ENCODE measurements around the gene DNTT. TPM values are rescaled to one million over a fixed set of nuclear protein-coding genes. Genes with fewer than 3 reads are reported as not detected.

DNTT gene
- total RNA-seq, 1 donor from 2014 or later = not detected

DNA sequence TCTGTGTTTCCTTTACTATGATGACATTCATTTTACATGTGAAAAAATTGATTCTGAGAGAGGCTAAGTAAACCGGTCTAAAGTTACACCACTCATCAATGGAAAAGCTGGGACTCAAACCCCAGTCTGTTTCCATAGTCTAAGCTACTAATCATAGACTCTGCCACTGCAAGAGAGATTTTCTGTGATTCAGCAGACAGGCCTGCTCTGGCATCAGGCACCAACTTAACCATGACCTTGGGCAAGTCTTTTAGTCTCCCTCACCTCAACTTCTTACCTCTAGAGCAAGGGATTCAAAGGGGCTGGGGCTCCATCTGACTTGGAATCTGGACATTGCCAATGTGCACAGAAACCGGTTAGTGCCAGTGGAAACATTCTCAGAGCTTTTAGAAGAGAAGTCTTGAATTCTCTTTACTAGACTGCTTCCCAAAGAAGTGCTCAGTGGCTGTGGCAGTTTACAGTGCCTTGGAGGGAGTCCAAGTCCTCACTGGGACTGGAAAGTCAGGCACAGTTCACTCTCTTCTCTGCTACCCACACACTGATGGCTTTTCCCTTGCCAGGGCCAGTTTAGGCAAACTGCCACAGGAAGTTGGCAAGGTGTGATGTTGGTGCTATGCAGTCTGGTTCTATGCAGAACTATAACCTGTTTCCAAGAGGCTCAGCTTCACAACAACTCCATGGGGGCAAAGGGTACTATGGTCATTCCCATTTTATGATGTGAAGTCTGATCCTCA lies 28.4 kb upstream of the DNTT start:
- no peak for FAIRE-seq

DNA sequence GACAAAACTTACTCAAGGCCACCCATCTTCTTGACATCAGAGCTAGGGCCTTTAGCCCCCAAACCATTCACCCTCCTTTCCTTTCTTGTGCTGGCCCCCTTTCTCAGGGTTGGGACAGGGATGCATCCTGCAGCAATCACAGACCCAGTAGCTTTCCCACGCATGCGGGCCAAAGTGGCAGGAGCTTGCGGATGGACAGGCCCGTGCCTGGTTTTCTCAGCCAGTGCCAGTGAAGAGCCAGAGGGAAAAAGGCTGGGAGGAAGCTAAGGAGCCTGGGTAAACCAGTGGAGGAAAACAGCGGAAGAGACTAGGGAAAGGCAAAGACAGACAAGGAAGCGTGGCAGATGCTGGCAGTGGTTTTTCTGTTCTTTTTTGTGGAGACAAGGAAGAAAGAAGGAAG lies 27.8 kb upstream of the DNTT start:
- no peak for FAIRE-seq

More for the DNA sequence above, 28.4 kb upstream of the DNTT start:
- no peak for DNase-seq (ENCODE audit: low spot score in 2 of 2)

DNA sequence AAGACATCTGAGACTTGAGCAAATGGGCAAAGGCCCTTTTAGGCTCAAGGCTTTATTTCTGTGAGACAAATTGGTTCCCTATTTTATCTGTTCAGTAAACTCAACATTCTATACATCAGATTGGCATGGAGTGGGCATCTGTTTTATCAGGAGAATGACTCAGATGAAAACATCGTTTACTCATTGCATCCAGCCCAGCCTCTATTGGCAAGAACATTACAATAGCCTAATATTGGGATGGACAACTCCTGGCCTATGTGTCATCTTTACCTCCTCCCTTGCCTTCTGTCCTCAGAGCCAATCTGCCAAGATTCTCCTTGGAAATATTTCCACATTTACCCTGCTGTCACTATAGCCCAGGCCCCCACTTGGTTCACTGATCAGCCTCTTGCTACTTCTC lies 27.4 kb upstream of the DNTT start:
- DNase-seq (ENCODE audit: low spot score in 2 of 2) = no peak
- no peak for FAIRE-seq

More for the DNA sequence above, 27.8 kb upstream of the DNTT start:
- DNase-seq (ENCODE audit: low spot score in 2 of 2) = no peak

- no peak for DNase-seq (ENCODE audit: low spot score in 2 of 2)
- no peak for FAIRE-seq
Measured at GRCh38 chr10:96279191-96279641, 25.0 kb upstream of the DNTT start.

DNA sequence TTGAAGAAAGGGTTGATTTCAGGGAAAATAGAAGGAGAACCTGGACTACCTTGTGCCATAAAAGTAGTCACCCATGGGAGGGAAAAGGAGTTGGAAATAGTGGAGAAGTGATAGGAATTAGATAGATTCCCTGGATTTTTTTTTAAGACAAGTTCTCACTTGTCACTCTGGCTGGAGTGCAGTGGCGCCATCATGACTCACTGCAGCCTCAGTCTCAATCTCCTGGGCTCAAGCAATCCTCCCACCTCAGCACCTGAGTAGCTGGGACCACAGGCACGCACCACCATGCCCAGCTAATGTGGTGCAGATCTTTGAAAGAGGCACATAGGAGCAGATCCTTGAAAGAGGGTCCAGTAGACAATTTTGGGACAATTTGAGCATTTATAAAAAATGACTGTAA lies 23.4 kb upstream of the DNTT start:
- no peak for FAIRE-seq
- DNase-seq (ENCODE audit: low spot score in 2 of 2) = no peak

DNA sequence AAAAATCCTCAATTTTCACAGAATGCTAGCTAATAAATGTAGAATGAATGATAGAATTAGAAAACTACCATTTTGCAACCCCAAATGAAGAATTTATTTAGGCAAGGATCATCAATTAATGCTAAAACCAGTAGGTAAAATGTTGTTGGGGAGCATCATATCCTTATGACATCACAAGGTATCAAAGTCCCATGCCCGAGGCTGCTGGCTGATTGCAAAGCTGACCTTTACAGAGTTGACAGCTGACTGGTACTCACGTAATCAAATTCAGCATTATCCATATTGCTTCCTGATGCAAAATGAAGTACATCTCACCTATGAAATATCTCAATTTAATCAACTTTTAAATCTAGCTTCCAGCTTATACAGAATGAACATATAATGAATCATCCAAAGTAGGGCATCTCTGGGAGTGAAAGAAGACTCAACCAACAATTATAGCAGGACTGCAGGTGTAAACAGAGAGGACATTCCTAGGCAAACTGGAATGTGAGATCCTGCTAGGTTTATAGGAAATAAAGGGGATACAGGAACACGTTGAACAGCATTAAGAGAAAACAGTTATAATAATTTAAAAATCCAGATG lies 22.7 kb upstream of the DNTT start:
- DNase-seq (ENCODE audit: low spot score in 2 of 2) (no peak), FAIRE-seq (no peak)

GRCh38 chr10:96283351-96283750 lies 20.9 kb upstream of the DNTT start:
- FAIRE-seq (no peak), DNase-seq (ENCODE audit: low spot score in 2 of 2) (no peak)

DNA sequence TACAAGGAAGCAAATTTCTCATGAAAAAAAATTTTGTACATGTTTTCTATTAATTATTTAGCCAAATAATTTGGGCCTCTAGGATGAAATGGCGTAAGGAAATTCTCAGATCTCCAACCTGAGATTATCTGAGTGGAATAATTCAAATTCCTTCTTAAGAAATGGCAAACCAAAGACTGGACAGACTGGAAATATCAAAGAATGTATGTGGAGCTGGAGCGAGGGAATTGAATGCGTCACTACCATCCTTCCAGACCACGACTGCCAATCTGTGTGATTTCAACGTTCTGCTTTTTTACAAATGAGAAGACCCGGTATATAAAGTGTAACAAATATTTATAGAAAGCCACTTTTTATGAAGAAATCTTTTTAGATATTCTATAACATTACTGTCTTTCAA lies 20.5 kb upstream of the DNTT start:
- DNase-seq (ENCODE audit: low spot score in 2 of 2) = no peak
- FAIRE-seq = no peak

DNA sequence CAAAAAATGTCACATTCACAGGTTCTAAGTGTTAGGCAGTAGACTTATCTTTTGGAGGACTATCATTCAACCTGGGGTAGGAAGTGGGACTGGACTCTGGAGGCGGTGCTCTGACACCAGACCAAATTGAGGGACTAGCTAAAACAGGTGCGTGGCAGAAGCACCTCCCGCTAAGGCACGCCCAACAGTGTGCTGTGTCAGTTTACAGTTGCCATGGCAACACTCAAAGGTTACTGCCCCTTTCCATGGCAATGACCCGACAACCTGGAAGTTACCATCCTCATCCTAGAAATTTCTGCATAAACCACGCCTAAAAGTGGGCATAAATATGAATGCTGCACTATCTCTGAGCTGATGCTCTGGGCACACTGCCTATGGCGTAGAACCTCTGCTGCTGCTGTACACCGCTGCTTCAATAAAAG lies 18.9 kb upstream of the DNTT start:
- FAIRE-seq (no peak), DNase-seq (ENCODE audit: low spot score in 2 of 2) (no peak)

- DNase-seq (ENCODE audit: low spot score in 2 of 2) = no peak
Measured at GRCh38 chr10:96287392-96288105, 16.7 kb upstream of the DNTT start.

GRCh38 chr10:96288151-96288621 lies 16.0 kb upstream of the DNTT start:
- DNase-seq (ENCODE audit: low spot score in 2 of 2) = no peak
- no peak for FAIRE-seq

More at GRCh38 chr10:96287392-96288105, 16.7 kb upstream of the DNTT start:
- no peak for FAIRE-seq

DNA sequence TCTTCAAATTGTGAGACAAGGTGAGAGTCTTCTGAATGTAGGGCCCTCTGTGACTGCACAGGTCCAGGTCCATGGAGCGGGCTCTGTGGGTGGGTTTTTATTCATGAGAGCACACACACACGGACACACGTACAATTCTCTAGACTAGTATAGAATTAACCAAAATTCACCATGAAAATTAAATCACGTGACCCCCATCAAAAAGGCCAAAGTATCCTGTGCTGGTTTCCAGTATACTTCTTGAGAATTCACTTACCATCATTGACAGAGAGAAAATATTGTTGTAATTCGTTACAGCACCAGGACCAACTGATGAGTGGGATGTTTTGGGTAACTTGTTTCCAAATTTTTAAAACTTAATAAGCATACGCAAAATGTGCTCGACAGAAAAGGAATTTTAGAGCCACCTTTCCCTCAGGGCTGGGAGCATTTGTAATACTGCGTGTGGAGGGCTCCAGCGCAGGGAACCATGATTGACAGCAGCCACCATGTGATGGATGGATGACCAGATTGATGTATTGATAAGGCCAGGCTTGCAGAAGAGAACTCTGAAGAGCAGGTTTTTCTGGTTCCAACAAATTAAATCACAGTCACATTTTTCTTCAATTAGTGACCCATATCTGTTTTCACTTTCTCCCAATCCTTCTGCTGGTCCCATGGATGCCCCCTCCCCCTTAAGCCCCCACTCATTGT lies 14.9 kb upstream of the DNTT start:
- DNase-seq (ENCODE audit: low spot score in 2 of 2) = no peak
- FAIRE-seq = no peak

- no peak for FAIRE-seq
- no peak for DNase-seq (ENCODE audit: low spot score in 2 of 2)
Measured at GRCh38 chr10:96290368-96291133, 13.7 kb upstream of the DNTT start.

- FAIRE-seq = peak; percentile 89
Measured at GRCh38 chr10:96292971-96293920, 11.0 kb upstream of the DNTT start.

DNA sequence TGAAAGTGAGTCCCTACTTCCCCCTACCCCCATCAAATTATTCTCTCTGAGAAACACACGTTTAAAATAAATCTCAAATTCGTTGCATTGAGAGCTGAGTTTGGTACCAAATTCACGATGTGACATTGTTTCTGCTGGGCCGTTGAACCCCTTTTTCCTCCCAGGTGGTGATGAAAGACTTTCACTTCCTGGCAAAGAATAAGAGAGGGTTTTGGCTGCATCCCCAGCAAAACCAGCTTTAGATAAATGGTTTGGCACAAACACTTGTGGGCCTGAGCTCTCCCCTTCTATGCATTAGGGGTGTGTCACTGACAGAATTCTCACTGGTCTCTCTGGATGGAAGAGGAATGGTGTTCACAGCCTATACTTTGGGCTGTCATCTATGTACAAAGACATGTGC lies 8.8 kb upstream of the DNTT start:
- DNase-seq (ENCODE audit: low spot score in 2 of 2) (no peak), FAIRE-seq (no peak)

More at GRCh38 chr10:96292971-96293920, 11.0 kb upstream of the DNTT start:
- DNase-seq (ENCODE audit: low spot score in 2 of 2) = peak; percentile 12 to 40

GRCh38 chr10:96297486-96297885 lies 6.7 kb upstream of the DNTT start:
- FAIRE-seq = no peak
- no peak for DNase-seq (ENCODE audit: low spot score in 2 of 2)

GRCh38 chr10:96298362-96298761 lies 5.9 kb upstream of the DNTT start:
- DNase-seq (ENCODE audit: low spot score in 2 of 2) (no peak), FAIRE-seq (no peak)

GRCh38 chr10:96299383-96299782 lies 4.9 kb upstream of the DNTT start:
- FAIRE-seq (no peak), DNase-seq (ENCODE audit: low spot score in 2 of 2) (no peak)

GRCh38 chr10:96301616-96302015 lies 2.6 kb upstream of the DNTT start:
- DNase-seq (ENCODE audit: low spot score in 2 of 2) (no peak), FAIRE-seq (no peak)
